DMS114 treated with DMSO at 0.1 percent for 48 hours (cell line): Measurements from ENCODE around the gene IGF2R.

Experiments
- DNase-seq: peaks from one replicate; lab custom pipeline; 2025; ENCODE audit not compliant: unreplicated experiment; lab: John Stamatoyannopoulos, UW

The IGF2R gene

DNA sequence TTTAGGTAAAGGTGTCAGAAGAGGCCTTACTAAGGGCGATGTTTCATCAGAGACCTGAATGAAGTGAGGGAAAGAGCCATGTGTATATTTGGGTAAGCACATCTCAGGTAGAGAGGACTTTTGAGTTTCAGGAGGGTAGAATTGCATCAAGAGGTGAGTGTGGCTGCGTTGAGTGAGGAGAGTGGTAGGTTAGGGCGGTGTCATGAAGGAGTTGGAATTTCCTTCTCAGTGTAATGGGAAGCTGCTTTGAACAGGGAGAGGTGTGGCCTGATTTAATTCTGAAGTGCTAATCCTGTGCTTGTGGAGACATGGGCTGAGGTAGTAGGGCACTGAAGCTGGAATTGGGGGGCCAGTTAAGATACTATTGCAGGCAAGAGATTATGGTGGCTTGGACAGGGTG lies 53.9 kb downstream of the IGF2R start:
- DNase-seq = no peak

DNA sequence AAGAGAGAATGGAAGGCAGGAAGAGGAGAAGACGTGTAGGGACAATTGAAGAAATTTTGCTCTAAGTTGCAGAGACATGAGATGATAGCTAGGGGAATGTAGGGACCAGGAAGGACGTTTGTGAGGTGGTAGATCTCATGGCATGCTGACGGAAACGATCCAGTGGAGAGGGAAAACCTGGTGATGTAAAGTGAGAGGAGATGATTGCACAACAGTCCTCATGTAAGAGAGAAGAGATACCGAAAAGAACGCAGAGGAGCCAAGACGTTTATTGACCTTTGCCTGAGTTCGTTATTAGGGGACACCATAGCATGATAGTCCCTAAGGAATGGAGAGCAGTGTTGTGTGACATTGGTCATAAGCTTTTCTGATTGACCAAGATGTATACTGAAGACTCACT lies 55.3 kb downstream of the IGF2R start:
- DNase-seq = no peak

- DNase-seq = no peak
These were observed 58.2 kb downstream of the IGF2R start for GRCh38 chr6:160027076-160027475.

- DNase-seq = no peak
These were observed 59.0 kb downstream of the IGF2R start for GRCh38 chr6:160027931-160028330.

- no peak for DNase-seq
These were observed 59.8 kb downstream of the IGF2R start for GRCh38 chr6:160028487-160029275.

GRCh38 chr6:160029525-160029924 lies 60.6 kb downstream of the IGF2R start:
- no peak for DNase-seq

GRCh38 chr6:160030103-160030502 lies 61.2 kb downstream of the IGF2R start:
- DNase-seq = no peak

- DNase-seq = no peak
These were observed 62.6 kb downstream of the IGF2R start for GRCh38 chr6:160031442-160031841.

GRCh38 chr6:160031871-160032270 lies 63.0 kb downstream of the IGF2R start:
- DNase-seq = no peak

DNA sequence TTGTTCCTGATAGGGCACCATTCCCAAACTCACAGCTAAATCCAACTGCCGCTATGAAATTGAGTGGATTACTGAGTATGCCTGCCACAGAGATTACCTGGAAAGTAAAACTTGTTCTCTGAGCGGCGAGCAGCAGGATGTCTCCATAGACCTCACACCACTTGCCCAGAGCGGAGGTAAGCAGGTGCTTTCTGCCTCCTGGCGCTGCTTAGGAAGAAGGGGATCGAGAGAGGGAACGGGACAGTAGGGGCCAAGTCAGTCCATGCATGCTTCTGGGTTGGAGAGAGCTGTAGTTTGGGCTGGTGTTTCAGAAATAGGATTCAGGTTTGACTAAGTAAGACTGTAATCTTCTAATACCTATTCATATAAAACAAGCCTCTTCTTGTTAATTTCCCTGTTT lies 63.7 kb downstream of the IGF2R start:
- DNase-seq = no peak

DNA sequence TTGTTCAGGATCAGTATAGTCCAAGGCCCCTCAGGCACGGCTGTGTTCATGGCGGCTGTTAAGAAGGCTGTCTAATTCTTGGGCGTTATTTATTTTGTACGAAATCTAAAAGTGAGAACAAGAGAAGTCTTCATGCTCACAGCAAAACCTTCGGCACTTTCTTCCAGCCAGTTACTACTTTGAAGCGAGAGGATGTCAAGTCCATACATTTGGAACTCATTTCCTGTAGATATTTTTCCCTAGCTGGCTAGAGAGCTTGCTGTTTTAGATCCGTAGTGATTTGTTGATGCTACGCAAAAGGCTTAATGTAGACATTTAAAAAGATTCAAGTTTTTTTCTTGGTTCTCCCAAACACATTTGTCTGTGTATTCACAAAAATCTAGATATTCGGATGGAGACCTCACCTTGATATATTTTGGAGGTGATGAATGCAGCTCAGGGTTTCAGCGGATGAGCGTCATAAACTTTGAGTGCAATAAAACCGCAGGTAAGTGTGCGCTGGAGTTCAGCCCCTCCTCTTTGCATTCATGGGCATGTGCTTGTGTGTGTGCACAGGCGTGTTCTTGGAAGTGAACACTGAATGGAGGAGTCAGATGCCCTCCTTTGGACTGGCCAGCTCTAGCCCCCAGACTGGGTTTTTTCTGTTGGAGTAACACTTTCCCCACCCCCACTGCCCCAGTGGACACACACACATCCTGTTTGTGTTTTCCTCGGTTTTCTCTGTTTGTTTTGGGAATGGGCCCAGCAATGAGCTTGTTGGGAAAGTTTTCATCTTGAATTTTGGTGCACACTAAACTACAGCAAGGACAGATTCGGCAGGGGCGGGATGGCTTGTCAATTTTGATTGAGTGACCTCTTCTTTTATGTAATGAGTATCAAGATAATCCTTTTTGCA lies 65.4 kb downstream of the IGF2R start:
- no peak for DNase-seq

GRCh38 chr6:160035241-160035640 lies 66.4 kb downstream of the IGF2R start:
- no peak for DNase-seq

DNA sequence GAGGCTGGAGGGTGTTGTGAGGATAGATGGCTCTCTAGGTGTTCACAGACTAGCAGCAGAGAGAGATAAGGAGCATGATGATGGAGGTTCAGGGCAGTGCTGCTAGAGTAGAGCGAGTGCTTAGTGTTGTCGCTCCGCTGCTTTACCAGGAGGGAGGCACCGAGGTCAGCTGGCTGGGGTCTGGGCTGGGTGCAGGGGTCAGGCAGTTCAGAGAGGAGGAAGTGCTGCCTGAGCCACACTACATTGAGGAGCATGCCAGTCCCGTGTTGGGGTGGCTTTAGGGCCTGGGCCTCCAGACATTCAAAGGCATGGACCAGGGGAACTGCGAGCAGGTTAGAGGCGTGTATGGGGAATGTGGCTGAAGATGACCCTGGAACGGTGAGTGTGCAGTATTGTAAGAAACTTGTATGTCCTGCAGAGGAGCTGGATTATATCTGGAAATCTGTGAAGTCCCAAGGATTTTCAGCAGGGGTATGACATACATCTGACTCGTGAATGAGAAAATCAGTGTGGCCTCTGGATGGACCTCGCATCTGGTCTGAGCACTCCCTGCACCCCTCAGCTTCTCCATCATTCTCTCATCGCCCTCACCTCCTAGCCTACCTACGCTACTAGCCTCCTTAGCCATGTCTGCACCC lies 66.9 kb downstream of the IGF2R start:
- no peak for DNase-seq

- DNase-seq = no peak
These were observed 67.4 kb downstream of the IGF2R start for GRCh38 chr6:160036331-160036695.

DNA sequence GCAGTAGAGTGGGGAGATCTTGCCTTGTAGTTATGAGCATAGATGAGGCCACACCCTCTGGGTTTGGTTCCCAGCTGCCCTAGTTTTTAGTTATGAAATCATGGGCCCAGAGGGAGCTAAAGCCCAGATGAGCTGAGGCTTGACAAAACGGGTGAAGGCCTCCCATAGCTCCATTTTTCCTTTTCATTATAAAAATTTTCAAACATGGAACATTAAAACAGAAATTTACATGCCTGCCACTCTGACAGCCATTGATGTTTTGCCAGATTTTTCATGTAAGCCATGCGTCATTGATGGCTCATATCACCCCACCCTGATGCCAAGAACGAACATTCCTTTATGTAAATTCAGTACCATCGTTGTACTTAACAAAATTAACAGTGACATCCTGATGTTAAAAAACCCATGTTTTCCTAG lies 67.9 kb downstream of the IGF2R start:
- no peak for DNase-seq

- DNase-seq = no peak
These were observed 69.6 kb downstream of the IGF2R start for GRCh38 chr6:160038479-160038878.

DNA sequence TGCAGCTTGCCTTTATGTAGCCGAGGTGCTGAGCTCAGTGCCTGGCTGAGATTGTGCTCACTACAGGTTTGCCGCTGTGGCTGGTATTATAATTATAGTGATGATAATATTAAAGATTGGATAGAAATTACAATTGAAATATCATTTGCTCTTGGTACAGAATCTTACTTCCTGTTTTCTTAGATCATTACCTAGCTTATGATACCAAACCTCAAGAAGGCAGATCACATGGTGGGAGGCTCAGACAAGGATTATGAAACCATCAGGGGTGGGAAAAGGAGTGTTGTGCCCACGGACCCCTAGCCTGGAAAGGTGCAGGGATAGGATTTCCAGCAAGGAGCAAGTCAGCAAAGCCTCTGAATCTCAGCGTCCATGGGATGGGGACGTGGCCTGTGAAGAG lies 70.6 kb downstream of the IGF2R start:
- no peak for DNase-seq

DNA sequence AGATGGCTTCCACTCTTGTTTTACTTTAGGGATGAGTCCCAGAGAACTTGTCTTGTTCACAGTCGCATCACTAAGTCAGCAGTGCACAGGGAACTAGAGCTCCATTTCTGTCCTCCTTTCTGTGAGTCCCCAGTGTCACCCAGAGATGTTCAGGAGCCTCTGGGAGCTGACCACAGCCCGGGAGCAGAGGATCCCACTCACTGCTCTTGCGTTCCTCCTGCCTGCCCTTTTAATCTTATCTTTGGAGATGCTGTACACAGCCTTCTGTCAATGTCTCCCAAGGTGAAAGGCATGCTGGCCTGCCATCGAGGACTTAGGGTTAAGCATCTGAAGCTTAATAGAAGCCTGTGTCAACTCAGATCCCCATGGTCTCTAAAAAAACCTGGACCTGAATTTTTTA lies 71.2 kb downstream of the IGF2R start:
- no peak for DNase-seq

DNA sequence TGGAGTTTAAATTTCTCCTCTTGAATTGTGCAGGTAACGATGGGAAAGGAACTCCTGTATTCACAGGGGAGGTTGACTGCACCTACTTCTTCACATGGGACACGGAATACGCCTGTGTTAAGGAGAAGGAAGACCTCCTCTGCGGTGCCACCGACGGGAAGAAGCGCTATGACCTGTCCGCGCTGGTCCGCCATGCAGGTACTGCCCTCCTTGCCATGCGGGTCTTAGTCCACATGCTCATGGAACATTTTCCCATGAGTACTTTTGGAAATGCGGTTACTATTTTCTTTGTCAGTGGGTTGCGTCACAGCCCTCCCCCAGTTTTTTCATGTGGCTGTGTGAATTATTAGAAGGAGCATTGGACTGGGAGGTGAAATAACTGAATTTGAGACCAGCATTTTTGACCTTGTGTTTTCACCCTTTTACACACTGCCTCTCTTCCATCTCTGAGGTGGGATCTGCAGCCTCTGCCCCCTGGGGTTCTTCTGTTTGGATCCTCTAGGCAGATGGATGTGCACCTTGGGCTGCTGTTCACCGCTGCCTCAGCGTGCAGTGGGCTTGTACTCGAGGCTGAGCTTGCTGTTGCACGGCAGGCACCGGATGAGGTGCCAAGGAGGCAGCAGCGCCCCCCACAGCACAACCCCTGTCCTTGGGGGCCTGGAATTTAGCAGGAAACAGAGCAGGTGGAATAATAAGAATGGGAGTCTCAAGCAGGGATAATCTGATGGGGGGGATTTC lies 71.8 kb downstream of the IGF2R start:
- DNase-seq = no peak

DNA sequence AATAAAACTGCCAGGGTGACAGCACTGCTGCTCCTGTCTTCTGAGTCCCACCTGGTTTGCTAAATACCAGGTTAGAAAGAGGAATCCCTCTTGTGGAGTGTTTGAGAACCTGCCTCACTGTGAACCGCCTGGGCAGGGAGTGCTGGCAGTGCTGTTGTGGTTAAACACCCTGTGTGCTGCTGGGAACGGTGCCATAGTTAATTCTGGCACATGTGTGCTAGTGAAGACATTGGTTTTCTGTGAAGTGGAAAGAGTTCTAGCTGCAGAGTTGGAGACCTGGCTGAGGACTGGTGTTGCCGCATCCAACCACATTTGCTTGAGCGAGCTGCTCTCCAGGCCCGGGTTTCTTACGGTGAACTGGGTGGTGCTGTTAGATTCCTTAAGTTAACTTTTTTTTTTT lies 72.7 kb downstream of the IGF2R start:
- DNase-seq = no peak
